Measurements from ENCODE around the gene SAP130. TPM values are rescaled to one million over a fixed set of nuclear protein-coding genes. Genes with fewer than 3 reads are reported as not detected.
"Not testable (repeated sequence)": the region's sequence is repeated elsewhere in the genome, so short reads cannot be mapped to it uniquely, and the experiment has no call there.

Gene SAP130
- total RNA-seq, 1 donor from 2014 or later, result 14.2 TPM

GRCh38 chr2:127909019-127909418, 118.8 kb downstream of the SAP130 start:
- Histone ChIP-seq H3K9me3 (no peaks in the 10 kb centered on the region), H3K36me3 (no peaks in the 10 kb centered on the region), H3K27me3 (no peaks in the 10 kb centered on the region), H3K27ac (no peak overlapping the region), H3K4me1 (no peaks in the 10 kb centered on the region), H3K4me3 (no peak overlapping the region)
- no peak for DNase-seq (ENCODE audit: extremely low spot score in 2 of 2)
- TF ChIP-seq CTCF (IDR thresholded peaks at IDR 0.05) (no peak), POLR2AphosphoS5 (IDR thresholded peaks at IDR 0.05; ENCODE audit: insufficient read depth in 1 of 2, low read depth in 1 of 2) (no peak), POLR2A (IDR thresholded peaks at IDR 0.05) (no peak)
- intact Hi-C loops (cut with DNase I), result no loop called here

GRCh38 chr2:127907733-127908400, 120.0 kb downstream of the SAP130 start:
- H3K36me3 ChIP-seq; H3K27ac ChIP-seq; H3K4me1 ChIP-seq; H3K27me3 ChIP-seq; H3K9me3 ChIP-seq; intact Hi-C loops (cut with DNase I); DNase-seq (ENCODE audit: extremely low spot score in 2 of 2); H3K4me3 ChIP-seq: not testable (repeated sequence)

GRCh38 chr2:127906206-127906926, 121.5 kb downstream of the SAP130 start:
- Histone ChIP-seq H3K27me3 (no peaks in the 10 kb centered on the region), H3K4me1 (no peaks in the 10 kb centered on the region), H3K27ac (no peak overlapping the region), H3K4me3 (no peak overlapping the region), H3K36me3 (no peaks in the 10 kb centered on the region), H3K9me3 (no peaks in the 10 kb centered on the region)
- intact Hi-C loops (cut with DNase I), result no loop called here
- no peak for DNase-seq (ENCODE audit: extremely low spot score in 2 of 2)
- TF ChIP-seq POLR2A (IDR thresholded peaks at IDR 0.05) (no peak), CTCF (IDR thresholded peaks at IDR 0.05) (no peak), POLR2AphosphoS5 (IDR thresholded peaks at IDR 0.05; ENCODE audit: insufficient read depth in 1 of 2, low read depth in 1 of 2) (no peak)

GRCh38 chr2:127901339-127902056, 126.4 kb downstream of the SAP130 start:
- Histone ChIP-seq H3K36me3 (no peaks in the 10 kb centered on the region), H3K27me3 (no peaks in the 10 kb centered on the region), H3K9me3 (no peaks in the 10 kb centered on the region), H3K4me1 (no peaks in the 10 kb centered on the region), H3K4me3 (no peak overlapping the region), H3K27ac (peak overlapping the region; percentile 39)
- TF ChIP-seq POLR2AphosphoS5 (IDR thresholded peaks at IDR 0.05; ENCODE audit: insufficient read depth in 1 of 2, low read depth in 1 of 2) (no peak), POLR2A (IDR thresholded peaks at IDR 0.05) (no peak), CTCF (IDR thresholded peaks at IDR 0.05) (no peak)
- DNase-seq (ENCODE audit: extremely low spot score in 2 of 2), result no peak
- intact Hi-C loops (cut with DNase I), result no loop called here

- TF ChIP-seq CTCF (IDR thresholded peaks at IDR 0.05) (no peak), POLR2A (IDR thresholded peaks at IDR 0.05) (no peak), POLR2AphosphoS5 (IDR thresholded peaks at IDR 0.05; ENCODE audit: insufficient read depth in 1 of 2, low read depth in 1 of 2) (no peak)
- no peak for DNase-seq (ENCODE audit: extremely low spot score in 2 of 2)
- Histone ChIP-seq H3K9me3 (no peaks in the 10 kb centered on the region), H3K4me3 (no peak overlapping the region), H3K4me1 (no peaks in the 10 kb centered on the region), H3K27ac (no peak overlapping the region), H3K27me3 (no peaks in the 10 kb centered on the region), H3K36me3 (no peaks in the 10 kb centered on the region)
- intact Hi-C loops (cut with DNase I), result no loop called here
Measured at GRCh38 chr2:127897531-127898211, 130.2 kb downstream of the SAP130 start.
